ENCODE results near the gene TARM1. TPM values are rescaled to one million over a fixed set of nuclear protein-coding genes. Genes with fewer than 3 reads are reported as not detected.

TARM1 gene
- polyA plus RNA-seq, 3 donors from 2014 or later: not detected

DNA sequence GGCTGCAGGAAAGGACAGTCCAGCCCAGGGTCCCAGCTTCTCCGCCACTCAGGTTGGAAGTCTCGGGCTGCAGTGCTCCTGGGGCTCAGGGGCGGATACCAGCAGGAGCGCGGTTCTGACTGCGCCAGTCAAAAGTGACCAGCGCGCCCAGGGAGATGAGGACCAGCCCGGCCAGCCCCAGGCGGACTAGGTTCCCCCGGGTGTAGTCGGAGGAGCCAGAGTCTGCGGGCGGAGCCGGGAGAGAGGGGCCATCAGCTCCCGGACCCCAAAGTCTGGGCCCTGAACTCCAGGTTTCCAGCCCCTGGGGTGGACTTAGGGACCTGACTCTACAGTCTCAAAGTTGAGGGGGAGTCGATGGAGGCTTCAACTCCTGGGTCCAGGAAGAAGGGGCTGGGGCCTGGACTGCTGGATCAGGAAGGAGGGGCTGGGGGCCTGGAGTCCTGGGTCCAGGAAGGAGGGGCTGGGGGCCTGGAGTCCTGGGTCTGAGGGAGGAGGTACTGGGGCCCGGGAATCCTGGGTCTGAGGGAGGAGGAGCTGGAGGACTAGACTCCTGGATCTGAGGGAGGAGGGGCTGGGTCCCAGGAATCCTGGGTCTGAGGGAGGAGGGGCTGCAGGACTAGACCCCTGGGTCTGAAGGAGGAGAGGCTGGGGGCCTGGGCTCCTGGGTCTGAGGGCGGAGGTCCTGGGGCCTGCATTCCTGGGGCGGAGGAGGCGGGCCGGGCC is 14.1 kb upstream of the TARM1 start:
- Mint-ChIP-seq H3K27ac (no peak overlapping the region), H3K4me1 (peaks cover 17 to 19% of the 10 kb centered on the region in 2 donors), H3K27me3 (ENCODE audit: low read depth in 3 of 3) (peaks cover 2 to 17% (median 11%) of the 10 kb centered on the region in 3 donors), H3K36me3 (no peaks in the 10 kb centered on the region), H3K9me3 (no peaks in the 10 kb centered on the region), H3K4me3 (peak overlapping the region in 3 of 5 donors; percentile 79 to 90 (median 85))
- DNase-seq: no peak

DNA sequence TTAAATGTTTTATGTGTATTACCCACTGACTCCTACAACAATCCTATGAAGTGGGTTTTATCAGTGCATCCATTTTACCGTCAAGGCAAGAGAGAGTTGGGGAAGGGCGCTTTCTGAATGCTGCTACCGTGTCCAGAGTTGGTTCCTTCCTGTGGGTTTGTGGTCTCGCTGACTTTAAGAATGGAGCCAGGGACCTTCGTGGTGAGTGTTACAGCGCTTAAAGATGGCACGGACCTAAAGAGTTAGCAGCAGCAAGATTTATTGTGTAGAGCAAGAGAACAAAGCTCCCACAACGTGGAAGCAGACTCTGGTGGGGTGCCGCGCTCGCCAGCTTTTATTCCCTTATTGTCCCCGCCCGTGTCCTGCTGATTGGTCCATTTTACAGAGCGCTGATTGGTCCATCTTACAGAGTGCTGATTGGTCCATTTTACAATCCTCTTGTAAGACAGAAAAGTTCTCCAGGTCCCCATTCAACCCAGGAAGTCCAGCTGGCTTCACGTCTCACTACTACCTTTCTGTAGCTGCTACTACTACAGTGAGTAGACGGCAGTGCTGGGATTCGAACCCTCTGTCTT is 13.3 kb upstream of the TARM1 start:
- Mint-ChIP-seq H3K27me3 (ENCODE audit: low read depth in 3 of 3) (peaks cover 4 to 17% (median 13%) of the 10 kb centered on the region in 3 donors), H3K36me3 (no peaks in the 10 kb centered on the region), H3K27ac (peak overlapping the region in 3 of 6 donors; percentile 29 to 44 (median 31)), H3K9me3 (no peaks in the 10 kb centered on the region), H3K4me3 (peak overlapping the region in 4 of 5 donors; percentile 33 to 57 (median 48)), H3K4me1 (peaks cover 17 to 19% of the 10 kb centered on the region in 2 donors)
- DNase-seq: no peak

DNA sequence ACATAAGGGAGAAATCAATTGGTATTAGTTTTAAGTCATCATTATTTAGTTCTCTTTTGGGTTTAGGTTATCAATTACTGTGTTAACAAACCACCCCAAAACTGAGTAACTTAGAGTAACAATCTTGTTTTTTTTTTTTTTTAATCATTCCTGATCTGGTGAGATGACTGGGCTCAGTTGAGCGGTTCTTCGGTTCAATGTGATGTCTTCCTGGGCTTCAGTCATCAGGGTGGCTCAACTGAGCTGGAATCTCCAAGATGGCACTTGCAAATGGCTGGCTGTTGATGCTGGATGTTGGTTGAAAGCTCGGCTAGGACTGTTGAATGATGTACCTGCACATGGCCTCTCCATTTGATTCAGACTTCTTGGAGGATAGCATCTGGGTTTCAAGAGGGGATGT is 3.2 kb upstream of the TARM1 start:
- H3K27ac Mint-ChIP-seq: no peak overlapping the region
- H3K36me3 Mint-ChIP-seq: no peaks in the 10 kb centered on the region
- DNase-seq: no peak
- H3K27me3 Mint-ChIP-seq (ENCODE audit: low read depth in 3 of 3): peaks cover 0 to 5% (median 2%) of the 10 kb centered on the region in 3 donors
- no peak overlapping the region for H3K4me3 Mint-ChIP-seq
- no peaks in the 10 kb centered on the region for H3K4me1 Mint-ChIP-seq
- H3K9me3 Mint-ChIP-seq: peaks cover 0 to 4% (median 0%) of the 10 kb centered on the region in 6 donors

DNA sequence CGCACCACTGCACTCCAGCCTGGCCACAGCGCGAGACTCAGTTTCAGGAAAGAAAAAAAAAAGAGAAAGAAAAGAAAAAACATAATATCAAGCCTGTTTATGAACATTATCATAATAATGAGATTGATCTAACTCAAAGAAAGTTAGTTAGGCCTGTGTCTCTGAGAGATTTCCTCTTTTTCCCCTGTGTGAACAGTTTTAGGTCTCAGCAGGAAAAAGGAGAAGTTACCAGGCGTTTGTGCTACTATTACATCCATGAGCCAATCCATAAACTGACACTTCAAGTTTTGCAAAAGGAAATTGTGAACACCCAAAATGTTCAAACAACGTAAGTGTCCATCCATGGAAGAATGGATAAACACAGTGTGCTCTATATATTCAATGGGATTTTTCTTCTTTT is 3.8 kb downstream of the TARM1 start:
- no peak overlapping the region for H3K27ac Mint-ChIP-seq

DNA sequence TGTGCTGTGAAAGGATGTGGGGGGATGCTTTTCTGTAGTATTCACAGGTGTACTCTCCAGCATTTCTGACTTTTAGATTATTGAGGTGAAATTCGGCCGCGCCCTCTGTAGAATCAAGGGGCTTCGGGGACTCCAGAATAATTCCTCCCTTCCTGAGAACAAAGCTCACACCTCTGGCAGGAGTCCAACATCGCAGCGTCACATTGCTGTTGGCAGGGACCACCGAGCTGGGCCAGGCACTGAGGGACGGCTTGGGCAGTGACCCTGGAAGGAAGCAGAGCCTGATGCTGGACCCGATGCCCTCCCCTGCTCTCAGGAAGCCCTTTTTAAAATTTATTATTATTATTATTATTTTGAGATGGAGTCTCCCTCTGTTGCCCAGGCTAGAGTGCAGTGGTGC is 6.3 kb downstream of the TARM1 start:
- Mint-ChIP-seq H3K4me3 (no peak overlapping the region), H3K4me1 (no peaks in the 10 kb centered on the region), H3K9me3 (no peaks in the 10 kb centered on the region), H3K27me3 (ENCODE audit: low read depth in 3 of 3) (peaks cover 2 to 11% (median 3%) of the 10 kb centered on the region in 3 donors), H3K27ac (no peak overlapping the region), H3K36me3 (no peaks in the 10 kb centered on the region)
- no peak for DNase-seq

More for the DNA sequence above, 3.8 kb downstream of the TARM1 start:
- Mint-ChIP-seq H3K4me1 (no peaks in the 10 kb centered on the region), H3K36me3 (no peaks in the 10 kb centered on the region), H3K27me3 (ENCODE audit: low read depth in 3 of 3) (peaks cover 2 to 8% (median 3%) of the 10 kb centered on the region in 3 donors), H3K9me3 (no peaks in the 10 kb centered on the region), H3K4me3 (no peak overlapping the region)
- no peak for DNase-seq

DNA sequence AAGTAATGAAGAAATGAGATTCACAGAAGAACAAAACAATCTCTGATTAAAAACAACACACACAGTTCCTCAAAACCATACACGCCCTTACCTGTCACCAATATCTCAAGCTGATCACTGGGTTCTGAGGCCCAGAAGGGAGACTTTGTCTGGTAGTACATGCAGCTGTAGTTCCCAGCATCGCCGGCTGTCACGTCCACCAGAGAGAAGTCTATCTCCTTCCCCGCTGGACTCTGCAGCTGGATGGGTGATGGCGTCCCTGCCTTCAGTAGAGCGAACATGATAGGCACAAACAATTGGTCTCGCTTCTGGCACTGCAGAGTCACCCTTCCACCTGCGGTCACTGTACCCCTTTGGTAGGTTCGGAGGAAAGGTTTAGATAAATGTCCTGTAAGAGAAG is 7.3 kb downstream of the TARM1 start:
- H3K27me3 Mint-ChIP-seq (ENCODE audit: low read depth in 3 of 3): peaks cover 2 to 11% (median 2%) of the 10 kb centered on the region in 3 donors
- H3K36me3 Mint-ChIP-seq: no peaks in the 10 kb centered on the region
- H3K4me3 Mint-ChIP-seq: no peak overlapping the region
- no peak for DNase-seq
- H3K9me3 Mint-ChIP-seq: no peaks in the 10 kb centered on the region
- H3K27ac Mint-ChIP-seq: no peak overlapping the region
- no peaks in the 10 kb centered on the region for H3K4me1 Mint-ChIP-seq

DNA sequence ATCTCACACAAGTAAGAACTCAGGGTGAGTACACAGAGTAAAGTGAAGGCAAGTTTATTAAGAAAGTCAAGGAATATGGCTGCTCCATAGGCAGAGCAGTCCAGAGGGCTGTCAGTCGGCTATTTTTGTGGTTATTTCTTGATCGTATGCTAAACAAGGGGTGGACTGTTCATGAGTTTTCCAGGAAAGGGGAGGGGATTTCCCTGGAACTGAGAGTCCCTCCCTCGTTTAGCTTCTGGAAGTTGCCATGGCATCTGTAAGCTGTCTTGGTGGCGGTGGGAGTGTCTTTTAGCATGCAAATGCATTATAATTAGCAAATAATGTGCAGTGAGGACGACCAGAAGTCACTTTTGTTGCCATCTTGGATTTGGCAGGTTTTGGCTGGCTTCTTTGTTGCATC is 11.7 kb downstream of the TARM1 start:
- no peaks in the 10 kb centered on the region for H3K4me1 Mint-ChIP-seq
- no peaks in the 10 kb centered on the region for H3K36me3 Mint-ChIP-seq
- H3K27me3 Mint-ChIP-seq (ENCODE audit: low read depth in 3 of 3): peaks cover 1 to 6% (median 2%) of the 10 kb centered on the region in 3 donors

DNA sequence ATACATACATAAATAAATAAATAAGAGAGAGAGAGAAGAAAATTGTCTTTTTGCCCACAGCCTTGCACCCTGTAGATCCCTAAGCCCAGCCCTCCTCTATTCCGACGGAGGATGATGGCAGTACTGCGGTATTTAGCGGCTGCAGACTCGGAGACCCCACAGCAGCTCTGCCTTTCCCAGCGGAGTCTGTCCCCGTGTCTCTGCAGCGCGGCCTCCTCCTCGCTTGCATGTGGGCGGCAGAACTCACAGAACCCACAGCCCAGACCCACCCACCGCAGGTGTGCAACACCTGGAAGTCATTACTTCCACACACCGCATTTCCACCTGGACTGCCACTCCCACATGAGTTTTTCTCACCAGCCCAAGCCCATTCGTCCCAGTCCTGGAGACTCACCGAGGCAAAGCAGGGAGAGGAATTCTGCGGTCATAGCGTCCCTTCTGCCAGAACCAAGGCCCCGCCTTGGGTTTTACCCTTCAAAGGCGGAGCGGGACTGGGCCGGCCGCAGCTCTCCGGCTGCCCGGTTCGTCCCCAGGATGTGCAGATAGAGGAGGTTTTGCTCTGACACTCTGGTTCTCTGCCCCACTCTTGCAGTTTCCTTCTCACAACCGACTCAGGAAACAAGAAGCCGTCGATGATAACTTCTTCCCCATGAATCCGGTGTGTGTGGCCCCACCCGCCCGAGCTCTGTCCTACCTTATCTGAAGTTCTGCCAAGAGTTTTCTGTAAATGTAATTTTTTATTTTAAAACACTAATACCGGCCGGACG is 17.6 kb downstream of the TARM1 start, which contains the start of gene VSTM1:
VSTM1 (minus strand) TSS at position 548 of the 767 bp plus-strand sequence; CDS start at position 428, 120 bp downstream.
- Mint-ChIP-seq H3K27ac (no peak within 1 kb of the TSS), H3K9me3 (no peaks in the 10 kb centered on the region), H3K27me3 (ENCODE audit: low read depth in 3 of 3) (peaks cover 2 to 12% (median 6%) of the 10 kb centered on the region in 3 donors), H3K4me1 (no peaks in the 10 kb centered on the region), H3K36me3 (no peaks in the 10 kb centered on the region), H3K4me3 (no peak within 1 kb of the TSS)
- no peak for DNase-seq

More for the DNA sequence above, 11.7 kb downstream of the TARM1 start:
- no peaks in the 10 kb centered on the region for H3K9me3 Mint-ChIP-seq
- H3K27ac Mint-ChIP-seq: no peak overlapping the region
- DNase-seq: no peak
- H3K4me3 Mint-ChIP-seq: no peak overlapping the region

DNA sequence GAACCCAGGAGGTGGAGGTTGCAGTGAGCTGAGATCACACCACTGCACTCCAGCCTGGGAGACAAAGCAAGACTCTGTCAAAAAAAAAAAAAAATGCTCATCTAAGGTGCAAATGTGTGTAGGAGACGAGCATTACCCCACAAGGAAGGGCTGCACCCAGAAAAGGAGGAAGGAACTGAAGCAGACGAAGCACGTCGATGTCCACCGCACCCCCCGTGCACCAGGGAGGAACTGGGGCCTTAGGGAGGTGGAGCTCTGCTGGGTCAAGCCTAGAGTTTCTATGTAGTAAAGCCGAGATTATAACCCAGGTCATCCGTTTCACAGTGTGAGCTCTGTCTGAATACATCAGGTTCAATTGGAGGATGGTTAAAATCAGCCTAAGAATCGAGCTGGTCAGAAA is 18.5 kb downstream of the TARM1 start:
- H3K27ac Mint-ChIP-seq: no peak overlapping the region
- H3K4me3 Mint-ChIP-seq: no peak overlapping the region
- H3K27me3 Mint-ChIP-seq (ENCODE audit: low read depth in 3 of 3): peaks cover 2 to 12% (median 6%) of the 10 kb centered on the region in 3 donors
- no peaks in the 10 kb centered on the region for H3K36me3 Mint-ChIP-seq
- no peak for DNase-seq
- H3K9me3 Mint-ChIP-seq: no peaks in the 10 kb centered on the region
- H3K4me1 Mint-ChIP-seq: no peaks in the 10 kb centered on the region

DNA sequence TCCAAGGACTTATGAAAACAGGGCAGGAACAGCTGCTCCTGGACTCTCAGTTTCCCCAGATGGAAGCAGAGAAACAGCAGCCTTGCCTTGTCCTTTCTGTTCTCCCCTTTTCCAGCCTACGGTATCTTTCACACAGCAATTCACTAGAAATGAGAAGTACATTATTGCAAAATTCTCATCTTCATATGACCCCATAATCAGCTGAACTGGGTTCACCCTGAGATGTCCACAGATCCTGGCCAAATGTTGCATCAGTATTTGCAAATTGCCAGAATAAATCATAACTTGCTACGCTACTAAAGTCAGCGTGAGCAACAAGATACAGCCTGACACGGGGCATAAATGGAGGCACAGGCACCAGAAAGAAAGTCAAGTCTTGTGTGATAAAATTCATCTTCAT is 33.5 kb downstream of the TARM1 start:
- H3K27me3 Mint-ChIP-seq (ENCODE audit: low read depth in 3 of 3): peaks cover 0 to 18% (median 8%) of the 10 kb centered on the region in 3 donors
- H3K4me3 Mint-ChIP-seq: no peak overlapping the region
- H3K27ac Mint-ChIP-seq: no peak overlapping the region
- DNase-seq: no peak
- H3K4me1 Mint-ChIP-seq: no peaks in the 10 kb centered on the region
- no peaks in the 10 kb centered on the region for H3K36me3 Mint-ChIP-seq
- H3K9me3 Mint-ChIP-seq: no peaks in the 10 kb centered on the region

DNA sequence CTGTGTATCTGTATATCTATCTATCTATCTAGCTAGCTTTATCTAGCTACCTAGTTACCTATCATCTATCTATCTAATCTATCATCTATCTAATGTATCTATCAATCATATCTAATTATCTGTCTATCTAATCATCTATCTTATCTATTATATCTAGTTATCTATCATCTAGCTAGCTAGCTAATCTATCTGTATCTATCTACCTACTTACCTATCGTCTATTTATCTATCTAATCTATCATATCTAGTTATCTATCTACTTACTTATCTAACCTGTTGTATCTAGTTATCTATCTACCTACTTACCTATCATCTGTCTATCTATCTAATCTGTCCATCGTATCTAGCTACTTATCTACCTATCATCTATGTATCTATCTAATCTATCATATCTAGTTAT is 35.4 kb downstream of the TARM1 start:
- H3K9me3 Mint-ChIP-seq: no peaks in the 10 kb centered on the region
- H3K4me3 Mint-ChIP-seq: no peak overlapping the region
- no peak for DNase-seq
- no peaks in the 10 kb centered on the region for H3K36me3 Mint-ChIP-seq
- no peak overlapping the region for H3K27ac Mint-ChIP-seq
- peaks cover 0 to 16% (median 8%) of the 10 kb centered on the region in 3 donors for H3K27me3 Mint-ChIP-seq (ENCODE audit: low read depth in 3 of 3)
- H3K4me1 Mint-ChIP-seq: no peaks in the 10 kb centered on the region

DNA sequence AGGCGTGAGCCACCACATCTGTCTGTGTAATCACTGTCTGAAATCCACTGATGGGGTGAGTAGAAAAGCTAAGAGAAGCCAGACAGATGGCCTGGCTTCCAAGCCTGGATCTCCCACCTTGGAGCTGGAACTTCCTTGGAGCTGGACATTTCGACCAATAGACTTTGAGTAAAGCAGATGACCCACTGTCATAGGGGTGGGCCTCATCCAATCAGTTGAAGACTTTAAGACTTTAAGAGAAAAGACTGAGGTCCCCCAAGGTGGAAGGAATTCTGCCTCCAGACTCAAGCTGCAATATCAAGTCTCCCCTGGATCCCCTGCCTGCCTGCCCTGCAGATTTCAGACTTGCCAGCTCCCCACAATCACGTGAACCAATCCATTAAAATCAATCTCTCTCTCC is 38.2 kb downstream of the TARM1 start:
- peaks cover 0 to 20% (median 1%) of the 10 kb centered on the region in 3 donors for H3K27me3 Mint-ChIP-seq (ENCODE audit: low read depth in 3 of 3)
- H3K36me3 Mint-ChIP-seq: no peaks in the 10 kb centered on the region
- H3K4me3 Mint-ChIP-seq: no peak overlapping the region
- no peak for DNase-seq
- peaks cover 0 to 1% (median 0%) of the 10 kb centered on the region in 6 donors for H3K9me3 Mint-ChIP-seq
- H3K4me1 Mint-ChIP-seq: no peaks in the 10 kb centered on the region
- H3K27ac Mint-ChIP-seq: no peak overlapping the region

DNA sequence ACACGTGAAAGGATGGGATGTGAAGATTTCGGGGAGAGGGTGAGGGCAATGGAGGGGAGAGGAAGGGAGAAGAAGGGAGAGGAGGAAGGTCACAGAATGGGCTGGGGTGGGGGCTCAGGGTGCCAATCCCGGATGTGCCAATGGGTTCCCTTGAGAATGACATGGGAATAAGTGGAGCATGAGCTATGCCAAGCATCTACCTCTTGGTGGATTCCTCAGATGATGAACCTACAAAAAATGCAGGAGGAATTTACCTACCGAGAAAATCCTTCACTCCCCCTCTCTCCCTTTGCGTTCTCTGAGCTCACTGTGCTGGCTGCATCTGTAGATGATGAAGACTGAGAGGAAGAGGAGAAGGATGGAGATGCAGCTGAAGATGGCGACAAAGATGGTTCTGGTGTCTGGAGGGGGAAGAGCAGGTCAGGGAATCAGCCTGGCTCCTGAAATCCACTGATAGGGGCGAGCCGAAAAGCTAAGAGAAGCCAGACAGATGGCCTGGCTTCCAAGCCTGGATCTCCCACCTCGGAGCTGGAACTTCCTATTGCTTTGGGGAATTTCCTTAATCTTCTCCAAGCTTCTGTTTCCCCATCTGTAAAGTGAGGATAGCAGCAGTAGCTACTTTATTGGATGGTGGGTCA is 39.1 kb downstream of the TARM1 start:
- Mint-ChIP-seq H3K4me1 (no peaks in the 10 kb centered on the region), H3K4me3 (no peak overlapping the region), H3K36me3 (no peaks in the 10 kb centered on the region), H3K9me3 (peaks cover 0 to 1% (median 0%) of the 10 kb centered on the region in 6 donors), H3K27ac (no peak overlapping the region), H3K27me3 (ENCODE audit: low read depth in 3 of 3) (peaks cover 0 to 22% (median 3%) of the 10 kb centered on the region in 3 donors)
- no peak for DNase-seq
